ENCODE measurements around the gene NLGN1.

Gene NLGN1

GRCh38 chr3:174242311-174243041 is 844.9 kb downstream of the NLGN1 start:
- DNase-seq: no peak

DNA sequence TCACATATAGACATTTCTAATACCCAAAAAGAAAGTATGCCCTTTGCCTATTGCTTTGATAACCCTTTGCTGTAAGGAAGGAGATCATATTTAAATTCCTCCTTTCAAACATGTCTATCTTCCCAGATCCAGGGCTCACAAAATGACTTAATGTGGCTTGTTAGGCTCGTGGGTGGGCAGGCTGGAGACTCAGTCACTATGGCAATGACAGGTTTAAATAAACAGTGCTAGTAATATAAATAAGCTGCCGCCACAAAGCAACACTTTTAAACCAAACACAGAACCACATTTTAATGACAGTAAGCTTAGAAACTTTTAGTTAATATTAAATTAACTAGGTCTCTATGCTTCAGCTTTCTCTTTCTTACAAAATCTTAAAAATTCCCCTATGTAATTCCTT is 845.6 kb downstream of the NLGN1 start:
- DNase-seq: no peak

DNA sequence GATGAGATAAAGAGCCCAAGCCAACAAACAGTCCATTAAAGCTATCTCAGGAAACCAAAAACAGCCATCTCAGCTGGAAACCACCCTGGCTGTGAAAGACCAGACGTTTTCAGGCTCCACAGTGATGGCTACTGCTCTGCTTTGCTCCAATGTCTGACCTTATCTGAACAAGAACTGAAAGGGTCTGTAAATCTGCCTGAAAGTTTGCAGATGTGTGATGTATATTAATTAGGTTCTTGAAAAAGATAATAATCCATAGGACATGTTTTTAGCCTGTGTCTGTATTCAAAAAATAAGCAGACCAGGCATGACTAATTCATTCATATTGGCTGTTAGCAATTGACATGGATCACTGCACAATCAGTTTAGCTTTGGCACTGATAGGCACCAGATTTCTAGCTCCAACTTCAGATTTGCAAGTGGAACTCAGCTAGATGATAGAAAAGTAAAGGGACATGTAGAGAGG is 850.2 kb downstream of the NLGN1 start:
- no peak for DNase-seq

DNA sequence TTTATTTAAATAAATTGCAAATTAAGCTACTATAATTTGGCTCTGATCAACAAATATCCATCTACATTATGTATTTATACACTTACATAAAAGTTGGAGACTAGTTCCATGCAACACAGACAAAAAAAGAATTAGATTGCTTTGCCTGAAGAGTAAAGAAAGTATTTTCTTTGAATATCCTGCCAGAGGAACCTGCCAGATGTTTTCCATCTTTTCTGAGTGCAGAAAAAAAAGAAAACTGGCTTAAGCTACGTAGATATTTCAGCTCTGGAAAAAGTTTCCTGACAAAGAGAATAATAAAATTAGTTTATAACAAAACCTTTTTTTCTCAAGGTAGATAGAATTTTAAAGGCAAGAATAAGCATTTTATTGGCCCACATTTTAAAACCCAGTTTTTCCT is 854.1 kb downstream of the NLGN1 start:
- no peak for DNase-seq

- no peak for DNase-seq
These were observed 855.8 kb downstream of the NLGN1 start for GRCh38 chr3:174253196-174253823.

DNA sequence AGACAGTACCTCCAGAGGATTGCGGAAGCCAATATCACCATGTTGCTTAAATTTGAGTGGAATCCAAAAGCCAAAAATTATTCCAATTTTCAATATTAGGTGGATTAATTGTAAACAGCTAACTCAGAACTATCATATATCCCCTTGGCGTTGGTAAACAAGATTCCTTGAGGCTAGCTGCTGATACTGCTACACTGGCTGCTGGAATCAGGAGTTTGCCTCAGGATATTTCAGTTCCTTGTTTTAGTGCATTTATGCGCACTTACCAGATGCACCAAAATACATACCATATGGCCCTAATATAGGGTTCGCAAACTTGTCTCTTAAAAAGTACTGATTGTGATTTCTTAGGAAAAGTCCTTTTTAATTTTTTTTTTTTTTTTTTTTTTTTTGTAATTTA is 856.4 kb downstream of the NLGN1 start:
- DNase-seq: no peak

GRCh38 chr3:174255454-174255853 is 857.9 kb downstream of the NLGN1 start:
- DNase-seq: no peak

DNA sequence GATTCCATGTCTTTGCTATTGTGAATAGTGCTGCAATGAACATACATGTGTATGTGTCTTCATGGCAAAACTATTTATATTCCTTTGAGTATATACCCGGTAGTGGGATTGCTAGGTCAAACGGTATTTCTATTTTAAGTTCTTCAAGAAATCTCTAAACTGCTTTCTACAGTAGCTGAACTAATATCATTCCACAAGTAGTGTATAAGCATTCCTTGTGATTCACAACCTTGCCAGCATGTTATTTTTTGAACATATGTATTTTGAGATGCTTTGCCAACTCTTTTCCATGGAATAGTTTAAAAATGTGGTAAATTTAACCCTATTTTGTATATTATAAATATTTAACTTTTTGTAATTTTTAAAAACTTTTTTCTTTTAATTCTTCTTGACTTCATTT is 868.9 kb downstream of the NLGN1 start:
- DNase-seq: no peak

GRCh38 chr3:174268061-174268460 is 870.5 kb downstream of the NLGN1 start:
- no peak for DNase-seq

- DNase-seq: no peak
These were observed 871.0 kb downstream of the NLGN1 start for GRCh38 chr3:174268586-174268985.

DNA sequence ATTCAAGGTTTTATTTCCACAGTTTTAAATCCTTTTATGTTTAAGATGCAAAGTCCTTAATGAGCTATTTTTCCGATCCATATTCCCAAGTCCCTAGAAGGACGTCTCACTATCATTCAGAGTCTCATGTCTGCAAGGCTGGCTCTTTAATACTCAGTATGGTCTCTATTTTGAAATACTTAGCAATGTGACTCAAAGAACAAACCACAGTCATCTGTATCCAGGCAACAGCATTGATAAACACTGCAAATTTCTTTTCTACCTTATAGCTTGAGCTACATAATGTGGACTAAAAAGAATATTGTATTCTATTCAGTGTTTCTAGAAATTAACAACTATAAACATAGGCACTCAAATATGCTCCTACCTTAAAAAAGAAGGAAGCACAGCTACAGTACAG is 873.3 kb downstream of the NLGN1 start:
- DNase-seq: no peak

- DNase-seq: no peak
These were observed 877.8 kb downstream of the NLGN1 start for GRCh38 chr3:174275336-174275735.

GRCh38 chr3:174276826-174277225 is 879.3 kb downstream of the NLGN1 start:
- DNase-seq: peak; percentile 54

DNA sequence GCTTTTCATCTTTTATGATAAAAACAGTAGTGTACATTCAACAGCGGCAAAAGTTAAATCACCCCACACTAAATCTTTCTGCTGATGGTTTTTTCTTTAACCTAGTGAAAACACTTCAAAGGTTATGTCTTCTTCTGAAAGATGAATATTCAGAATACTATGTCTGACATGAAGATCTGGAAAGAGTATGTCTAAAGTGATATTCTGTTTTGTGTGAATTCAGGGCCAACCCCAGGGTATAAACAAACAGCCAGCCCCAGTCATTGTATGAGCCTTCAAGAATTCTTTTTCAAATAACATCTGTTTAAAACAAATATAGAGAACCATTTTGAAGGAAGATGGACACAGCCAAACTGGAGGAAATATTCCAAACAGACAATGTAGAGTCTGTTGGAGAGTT is 880.5 kb downstream of the NLGN1 start:
- no peak for DNase-seq

GRCh38 chr3:174280186-174280585 is 882.6 kb downstream of the NLGN1 start:
- no peak for DNase-seq

GRCh38 chr3:174285242-174285864 is 887.8 kb downstream of the NLGN1 start:
- DNase-seq: no peak

DNA sequence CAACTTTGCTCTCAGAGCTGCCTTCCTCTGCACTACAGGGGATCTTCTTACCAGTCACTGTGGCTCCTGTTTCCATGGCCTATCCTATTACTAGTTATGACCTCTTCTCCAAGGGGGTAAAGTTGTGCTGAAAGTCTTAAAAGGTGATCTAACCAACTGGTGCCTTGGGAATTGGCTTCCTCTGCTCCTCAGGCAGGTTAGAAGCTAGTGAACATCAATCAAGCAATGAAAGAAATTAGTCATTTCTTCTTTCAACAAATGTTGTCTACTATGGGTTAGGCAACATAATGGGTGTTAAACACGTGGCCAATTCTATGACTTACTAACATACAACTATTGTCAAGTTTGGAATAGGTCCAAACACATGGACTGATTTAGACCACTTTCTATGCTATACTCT is 890.2 kb downstream of the NLGN1 start:
- DNase-seq: no peak

GRCh38 chr3:174294616-174295015 is 897.1 kb downstream of the NLGN1 start:
- no peak for DNase-seq

DNA sequence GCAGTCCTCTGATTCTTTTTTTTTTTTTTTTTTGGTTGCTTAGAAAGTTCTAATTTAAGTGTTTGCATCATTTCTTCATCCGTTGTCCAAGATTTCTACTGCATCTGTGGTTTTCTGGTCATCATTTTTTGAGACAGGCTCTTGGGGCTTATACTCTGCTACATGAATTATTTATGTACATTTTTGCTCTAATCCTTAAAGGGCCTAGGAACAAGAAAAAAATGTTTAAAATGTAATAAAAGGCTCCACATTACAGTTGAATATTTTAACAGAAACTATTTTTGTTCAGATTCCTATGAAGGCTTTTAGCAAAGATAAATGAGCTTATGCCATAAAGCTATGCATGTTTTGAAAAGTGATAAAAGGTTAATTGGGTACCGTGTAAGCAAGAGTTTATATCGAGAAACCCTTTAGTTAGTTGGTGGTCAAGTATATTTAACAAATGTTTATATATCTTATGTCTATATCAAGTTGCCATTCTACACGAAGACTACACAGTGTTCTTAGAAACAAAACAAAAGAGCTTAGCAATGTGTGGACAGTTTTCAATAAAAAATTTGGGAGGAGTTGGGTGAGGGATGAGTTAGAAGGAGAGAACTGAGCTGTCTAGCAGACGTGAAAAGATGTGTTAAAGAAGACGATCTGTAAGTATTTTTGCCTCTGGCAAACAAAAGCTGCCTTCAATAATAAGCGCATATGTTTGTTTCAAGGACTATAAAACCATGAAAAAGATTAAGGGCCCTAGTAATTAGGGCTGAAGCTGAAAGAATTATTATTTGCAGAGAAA is 898.0 kb downstream of the NLGN1 start:
- no peak for DNase-seq

DNA sequence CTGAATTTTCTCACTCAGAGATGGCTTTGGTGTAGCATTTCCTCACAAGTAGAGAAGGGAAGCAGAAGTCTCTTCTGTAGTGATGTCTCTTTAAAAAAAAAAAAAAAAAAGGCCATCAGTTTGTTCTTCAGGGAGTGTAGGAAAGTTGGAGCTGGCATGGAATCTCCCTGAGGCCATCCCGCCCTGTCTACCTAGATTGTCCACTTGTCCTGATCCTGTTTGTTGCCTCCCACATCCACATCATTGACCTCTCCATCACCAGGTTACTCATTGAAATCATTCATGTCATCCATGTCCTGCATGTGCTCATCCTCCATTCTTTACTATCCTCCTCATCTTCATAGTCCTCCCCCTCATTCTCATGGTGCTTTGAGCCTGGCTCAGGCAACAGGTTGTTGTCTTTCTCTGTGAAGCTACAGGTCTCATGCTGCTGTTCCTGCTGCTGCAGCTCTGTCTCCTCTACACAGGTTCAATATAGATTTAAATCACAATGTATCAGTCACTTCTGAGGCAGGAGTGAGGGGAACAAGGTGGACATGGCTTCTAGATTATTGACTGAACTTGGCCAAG is 905.3 kb downstream of the NLGN1 start:
- no peak for DNase-seq

DNA sequence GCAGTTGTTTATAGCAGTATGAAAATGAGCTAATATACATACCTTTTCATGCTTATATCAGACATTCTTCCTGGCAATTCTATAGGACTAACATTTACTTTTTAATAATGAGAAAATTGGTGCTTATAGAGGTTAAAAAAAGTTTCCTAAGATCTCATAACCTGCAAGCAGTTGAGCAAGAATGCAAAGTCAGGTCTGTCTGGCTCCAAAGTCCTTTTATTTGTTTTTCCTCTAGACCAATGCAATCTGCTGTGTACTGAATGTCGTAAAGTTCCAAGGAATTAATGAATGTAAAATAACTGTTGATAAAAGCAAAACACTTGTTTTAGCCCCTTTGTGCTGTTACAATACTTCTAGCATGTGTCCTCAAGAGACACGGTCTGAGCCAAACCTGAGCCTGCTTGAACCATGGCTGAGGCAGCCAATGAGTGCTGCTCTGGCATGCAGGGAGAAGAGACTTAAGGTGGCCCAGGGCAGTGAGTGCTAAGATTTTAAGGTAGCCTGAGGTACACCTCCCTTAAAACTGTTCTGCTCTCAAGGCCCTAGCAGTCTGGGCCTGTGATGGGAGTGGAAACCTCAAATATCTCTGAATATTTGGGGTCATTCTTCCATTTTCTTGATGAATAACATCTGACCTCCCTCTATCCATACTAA is 906.5 kb downstream of the NLGN1 start:
- DNase-seq: no peak

DNA sequence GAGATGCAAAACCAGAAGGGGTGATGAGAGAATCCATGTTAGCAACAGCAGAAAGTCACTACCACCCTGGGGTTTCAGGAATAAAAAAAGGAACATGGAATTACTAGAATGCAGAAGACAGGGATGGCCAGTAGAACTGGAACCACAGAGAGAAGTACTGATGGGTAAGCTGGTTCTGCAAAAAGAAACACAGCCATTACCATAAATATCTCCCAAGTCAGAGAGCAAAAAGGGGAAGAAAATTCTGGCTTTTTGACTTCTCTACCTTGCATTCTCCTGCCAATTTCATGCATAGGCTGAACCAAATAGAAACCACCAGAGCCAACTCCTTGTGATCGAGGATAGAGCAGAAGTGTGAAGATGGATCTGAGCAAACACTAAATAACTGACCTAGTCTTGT is 911.2 kb downstream of the NLGN1 start:
- DNase-seq: no peak
